HG03575 (cell line): Measurements from ENCODE around the gene HPCAL1.

Experiments used
- ATAC-seq: cut with Tn5 transposase; IDR thresholded peaks from one replicate; pipeline ENCODE4 v1.9.1; 2021; ENCODE audit not compliant: unreplicated experiment, insufficient number of reproducible peaks, low FRiP score; ENCODE audit errors: extremely low read depth

HPCAL1 gene

GRCh38 chr2:10316336-10316735 lies 13.6 kb downstream of the HPCAL1 start:
- no peak for ATAC-seq

GRCh38 chr2:10316860-10317259 lies 14.2 kb downstream of the HPCAL1 start:
- ATAC-seq: no peak

DNA sequence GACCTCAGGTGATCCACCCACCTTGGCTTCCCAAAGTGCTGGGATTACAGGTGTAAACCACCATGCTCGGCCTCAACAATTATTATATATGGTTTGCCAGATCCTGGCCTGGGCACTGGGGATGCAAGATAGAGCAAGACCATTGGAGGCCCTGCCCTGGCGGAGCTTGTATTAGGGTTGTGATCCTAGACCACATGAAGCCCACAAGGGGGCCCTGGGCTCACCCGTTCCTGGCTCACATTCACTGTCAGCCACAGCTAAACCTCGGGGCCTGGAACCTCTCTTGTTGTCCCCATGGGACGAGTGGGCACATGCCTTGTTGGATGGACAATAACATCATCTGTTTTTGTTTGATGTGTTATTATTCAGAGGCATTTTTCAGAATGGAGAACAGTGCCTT lies 14.9 kb downstream of the HPCAL1 start:
- no peak for ATAC-seq

DNA sequence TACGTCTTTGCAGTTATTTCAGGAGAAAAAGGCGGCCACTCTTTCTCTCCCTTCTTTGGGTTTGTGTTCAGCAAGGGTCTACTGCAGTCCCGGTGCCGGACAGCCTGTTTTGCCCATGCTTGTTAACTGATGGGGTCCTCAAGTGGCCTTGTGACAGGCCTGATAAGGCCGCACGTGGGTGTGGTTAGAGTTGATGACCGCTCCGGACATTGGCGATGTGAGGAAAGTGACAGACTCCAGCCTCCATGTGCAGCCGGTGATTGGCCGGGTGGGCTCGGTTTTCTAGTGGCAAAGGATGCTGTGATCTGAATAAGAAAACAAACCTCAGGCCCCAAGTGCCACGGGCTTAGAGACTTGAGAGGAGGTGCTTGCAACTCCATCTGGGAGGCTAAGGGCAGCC lies 15.6 kb downstream of the HPCAL1 start:
- no peak for ATAC-seq

DNA sequence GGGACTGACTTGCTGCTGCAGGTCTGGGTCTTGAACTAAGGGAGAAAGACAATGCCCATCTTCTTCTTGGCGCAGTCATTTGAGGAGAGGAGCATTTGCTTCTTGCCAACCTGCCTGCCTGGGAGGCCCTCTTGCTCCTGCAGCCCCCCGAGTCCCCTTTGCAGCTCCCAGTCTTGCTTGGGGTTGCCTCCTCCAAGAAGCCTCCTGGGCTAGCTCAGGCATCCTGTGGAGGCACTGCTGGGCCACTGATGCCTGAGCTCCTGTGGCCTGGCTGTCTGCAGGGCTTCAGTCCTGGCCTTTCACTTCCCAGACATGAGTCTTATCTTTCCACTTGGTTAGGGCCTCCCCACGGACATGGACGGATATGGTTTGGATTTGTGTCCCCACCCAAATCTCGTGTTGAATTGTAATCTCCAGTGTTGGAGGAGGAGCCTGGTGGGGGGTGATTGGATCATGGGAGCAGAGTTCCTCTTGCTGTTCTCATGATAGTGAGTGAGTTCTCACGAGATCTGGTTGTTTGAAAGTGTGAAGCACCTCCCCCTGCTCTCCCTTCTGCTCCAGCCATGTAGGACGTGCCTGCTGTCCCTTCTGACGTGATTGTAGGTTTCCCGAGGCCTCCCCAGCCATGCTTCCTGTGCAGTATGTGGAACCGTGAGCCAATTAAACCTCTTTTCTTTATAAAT lies 17.3 kb downstream of the HPCAL1 start:
- no peak for ATAC-seq

DNA sequence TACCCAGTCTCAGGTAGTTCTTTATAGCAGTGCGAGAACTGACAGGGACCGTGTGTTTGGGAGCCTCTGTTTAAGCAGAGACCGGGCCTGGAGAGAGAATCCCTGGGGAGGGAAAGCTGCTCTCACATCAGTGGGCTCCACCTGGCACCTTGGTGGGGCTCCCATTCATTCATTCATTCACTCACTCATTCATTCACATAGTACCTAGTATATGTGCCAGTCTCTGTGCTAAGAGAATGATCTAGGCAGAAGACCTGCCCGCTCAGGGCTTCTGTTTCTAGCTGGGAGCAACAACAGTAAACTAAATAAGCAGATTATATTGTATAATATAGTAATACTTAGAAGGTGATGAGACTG lies 17.8 kb downstream of the HPCAL1 start:
- ATAC-seq: no peak

- no peak for ATAC-seq
Observed at GRCh38 chr2:10320933-10321332, 18.2 kb downstream of the HPCAL1 start.

- no peak for ATAC-seq
Observed at GRCh38 chr2:10321622-10322021, 18.9 kb downstream of the HPCAL1 start.

DNA sequence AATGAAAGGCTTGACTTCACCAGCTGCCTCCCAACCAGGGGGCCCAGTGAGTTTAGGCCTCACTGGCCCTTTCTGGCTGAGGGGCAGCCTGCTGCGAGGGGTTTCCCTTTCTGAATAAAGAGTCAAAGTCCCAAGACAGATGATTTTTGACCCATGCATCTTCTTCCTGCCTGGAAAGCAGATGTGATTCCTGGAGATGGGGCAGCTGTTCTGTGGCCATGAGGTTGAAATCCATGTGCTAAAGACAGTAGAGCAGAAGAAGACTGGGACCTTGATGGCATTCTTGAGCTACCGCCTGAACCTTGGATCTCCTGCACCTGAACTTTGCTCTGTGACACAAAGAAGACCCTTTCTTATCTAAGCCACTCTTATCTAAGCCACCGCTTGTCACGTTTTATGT lies 19.8 kb downstream of the HPCAL1 start:
- no peak for ATAC-seq

DNA sequence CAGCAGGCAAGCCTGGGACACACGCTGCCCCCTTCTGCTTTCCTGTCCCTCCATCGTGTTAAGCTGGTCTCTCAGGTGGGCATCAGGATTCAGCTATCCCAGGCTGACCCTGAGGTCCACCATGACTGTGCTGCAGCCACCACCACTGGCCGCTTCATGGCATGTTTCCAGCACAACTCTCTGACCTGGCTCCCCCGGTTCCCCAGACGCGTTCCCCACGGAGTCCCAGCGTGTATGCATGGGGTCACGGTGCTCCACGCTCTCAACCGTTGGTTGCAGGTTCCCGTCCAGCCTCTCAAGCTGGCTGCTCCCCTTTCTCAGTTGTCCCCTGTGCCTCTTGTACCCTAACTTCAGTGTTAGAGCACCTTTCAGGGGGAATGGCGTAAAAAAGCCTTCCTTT lies 20.3 kb downstream of the HPCAL1 start:
- no peak for ATAC-seq

DNA sequence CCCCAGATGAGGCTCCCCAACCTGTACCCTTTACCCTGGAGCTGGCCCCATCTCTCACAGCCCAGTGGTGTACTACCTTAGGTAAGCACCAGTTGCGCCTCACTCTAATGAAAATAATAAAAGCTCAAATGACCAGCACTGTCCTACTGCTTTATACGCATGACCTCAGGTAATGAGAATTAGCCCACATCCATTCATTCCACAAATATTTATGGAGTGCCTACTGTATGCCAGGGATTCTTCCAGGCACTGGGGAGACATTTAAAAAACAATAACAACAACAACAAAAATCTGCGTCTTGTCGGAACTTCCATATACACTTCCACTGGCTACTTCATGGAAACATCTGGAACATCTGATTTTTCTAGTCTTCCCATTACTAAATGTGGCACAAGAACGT lies 20.8 kb downstream of the HPCAL1 start:
- ATAC-seq: no peak

- no peak for ATAC-seq
Observed at GRCh38 chr2:10324095-10324832, 21.6 kb downstream of the HPCAL1 start.

- ATAC-seq: no peak
Observed at GRCh38 chr2:10325278-10326145, 22.8 kb downstream of the HPCAL1 start.

DNA sequence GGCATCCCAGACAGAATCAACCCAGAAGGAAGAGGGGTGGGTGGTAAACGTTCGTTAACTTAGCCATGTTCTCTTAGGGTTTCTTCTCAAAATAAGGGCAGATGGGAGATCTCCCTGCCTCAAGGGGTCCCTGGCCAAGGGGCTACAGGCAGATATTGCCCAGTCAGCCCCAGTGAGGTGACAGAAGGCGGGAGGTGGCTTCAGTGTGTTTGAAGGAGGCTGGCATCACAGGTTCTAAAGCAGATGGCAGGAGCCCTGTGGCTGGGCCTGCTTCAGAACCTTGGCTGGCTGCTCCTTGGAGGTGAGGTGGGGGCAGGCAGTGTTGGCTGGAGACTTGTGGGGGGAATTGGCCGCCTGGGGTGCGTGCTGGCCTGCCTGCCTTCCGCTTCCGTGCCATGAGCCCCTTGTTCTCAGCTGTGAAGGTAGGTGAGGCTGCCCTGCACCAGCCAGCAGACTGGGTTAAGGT lies 23.5 kb downstream of the HPCAL1 start:
- ATAC-seq: no peak

- no peak for ATAC-seq
Observed at GRCh38 chr2:10326707-10327594, 24.2 kb downstream of the HPCAL1 start.

GRCh38 chr2:10327896-10328669 lies 25.4 kb downstream of the HPCAL1 start:
- ATAC-seq: no peak

DNA sequence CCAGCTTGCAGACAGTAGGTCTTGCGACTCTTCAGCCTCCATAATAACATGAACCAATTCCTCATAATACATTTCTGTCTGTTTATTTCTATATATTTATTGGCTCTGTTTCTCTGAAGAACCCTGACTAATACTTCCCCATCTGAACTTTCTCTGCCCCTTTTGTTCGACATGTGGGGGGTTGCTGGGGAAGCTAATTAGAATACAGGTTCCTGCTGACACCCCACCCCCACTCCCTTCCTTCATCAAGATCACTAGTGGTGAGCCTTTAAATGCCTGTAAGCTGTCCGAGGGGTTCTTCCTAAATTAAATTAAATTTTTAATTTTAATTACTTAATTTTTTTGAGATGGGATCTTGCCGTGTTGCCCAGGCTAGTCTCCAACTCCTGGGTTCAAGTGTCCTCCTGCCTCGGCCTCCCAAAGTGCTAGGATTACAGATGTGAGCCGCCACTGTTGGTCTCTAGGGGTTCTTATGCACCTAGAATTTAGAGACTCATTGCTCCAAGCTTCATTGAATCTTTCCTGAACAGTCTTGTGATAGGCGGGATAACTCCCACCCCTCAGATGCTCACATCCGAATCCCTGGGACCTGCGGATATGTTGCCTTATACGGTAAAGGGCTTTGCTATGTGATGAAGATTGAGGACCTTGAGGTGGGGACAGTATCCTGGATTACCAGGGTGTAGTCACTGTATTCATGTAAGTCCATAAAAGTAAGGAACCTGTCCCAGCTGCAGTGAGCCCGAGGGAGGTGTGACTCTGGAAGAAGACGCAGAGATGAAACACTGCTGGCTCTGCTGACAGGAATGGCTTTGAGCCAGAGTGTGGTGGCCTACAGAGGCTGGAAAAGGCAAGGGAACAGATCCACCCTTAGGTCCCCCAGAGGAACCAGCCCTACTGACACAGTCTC lies 26.2 kb downstream of the HPCAL1 start:
- ATAC-seq: no peak
